Measurements from ENCODE around the gene GALNT10. TPM values are rescaled to one million over a fixed set of nuclear protein-coding genes. Genes with fewer than 3 reads are reported as not detected.

Gene GALNT10
- total and polyA plus RNA-seq, 2 of the 4 experiments (the other 2 are of a cell fraction), result 46.2 to 67.0 TPM

DNA sequence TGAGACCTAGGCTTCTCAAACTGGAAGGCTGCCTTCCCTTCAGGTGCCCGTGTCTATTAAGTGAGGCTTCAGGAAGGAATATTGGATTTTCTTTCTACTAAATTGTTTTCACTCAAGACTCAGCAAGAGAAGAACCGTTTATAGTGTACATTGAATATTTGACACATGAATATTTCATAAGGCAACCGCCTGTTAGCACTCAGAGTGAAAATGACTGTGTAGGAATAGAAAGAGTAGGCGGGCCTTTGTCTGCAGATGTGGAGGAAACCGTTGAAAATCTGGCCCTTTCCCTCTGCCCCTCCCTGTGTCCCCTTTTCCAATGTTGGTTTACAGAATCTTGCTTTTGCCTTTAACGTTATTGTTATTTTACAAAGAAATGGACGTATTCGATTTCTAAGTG, 261.4 kb downstream of the GALNT10 start:
- intact Hi-C loops (cut with micrococcal nuclease), result no loop called here
- Histone ChIP-seq H3K23ac (ENCODE audit: low read depth, low read length) (no peak overlapping the region), H4K20me1 (ENCODE audit: insufficient read depth, low read length) (peaks cover 32% of the 10 kb centered on the region), H4K91ac (ENCODE audit: insufficient read depth, low read depth, low read length) (no peak overlapping the region), H4K8ac (ENCODE audit: low read depth in 2 of 2, low read length in 2 of 2) (no peak overlapping the region), H3K4me1 (ENCODE audit: control insufficient read depth, insufficient read depth, low read length) (peaks cover 7% of the 10 kb centered on the region), H3K18ac (ENCODE audit: low read depth, low read length) (no peak overlapping the region), H3K4ac (ENCODE audit: low read depth, low read length) (no peak overlapping the region), H2BK20ac (ENCODE audit: low read depth, low read length) (no peak overlapping the region), H3K4me3 (ENCODE audit: insufficient read depth, low read depth, low read length) (no peak overlapping the region), H3K9ac (ENCODE audit: low read depth, low read length) (no peak overlapping the region), H3K14ac (replicated peaks; ENCODE audit: low read depth, low read length) (no peak overlapping the region), H3K9me3 (ENCODE audit: control insufficient read depth, insufficient read depth, low read length) (no peaks in the 10 kb centered on the region), H3K9me1 (ENCODE audit: insufficient read depth, low read length) (peaks cover 15% of the 10 kb centered on the region), H2BK120ac (ENCODE audit: low read depth, low read length) (no peak overlapping the region), H3K27ac (ENCODE audit: insufficient read depth, low read length) (no peak overlapping the region), H2AK9ac (replicated peaks; ENCODE audit: low read depth, low read length, poor library complexity) (no peak overlapping the region), H3K4me2 (ENCODE audit: low read depth, low read length) (no peak overlapping the region), H2AFZ (replicated peaks; ENCODE audit: low read length, poor library complexity) (no peak overlapping the region), H2BK15ac (ENCODE audit: low read depth, low read length) (no peak overlapping the region), H3K79me1 (ENCODE audit: low read depth in 1 of 2, low read length in 2 of 2) (peaks cover 34 to 38% of the 10 kb centered on the region in 2 experiments), H3K27me3 (ENCODE audit: control insufficient read depth, insufficient read depth, low read length) (no peaks in the 10 kb centered on the region), H4K5ac (ENCODE audit: low read depth, low read length) (no peak overlapping the region), H3K36me3 (ENCODE audit: control insufficient read depth, insufficient read depth, low read length) (peaks cover 44% of the 10 kb centered on the region), H3K56ac (ENCODE audit: extremely low read depth, insufficient read depth, low read length) (no peak overlapping the region), H2BK5ac (ENCODE audit: low read depth, low read length, poor library complexity, severe bottlenecking) (no peak overlapping the region), H2AK5ac (ENCODE audit: low read depth, low read length) (no peak overlapping the region)
- no peak for TF ChIP-seq SMC3 (IDR thresholded peaks at IDR 0.05; ENCODE audit: low read depth, low read length)
- TF ChIP-seq CHD1 (IDR thresholded peaks at IDR 0.05; ENCODE audit: low read depth, low read length), result no peak
- TF ChIP-seq RCOR1 (IDR thresholded peaks at IDR 0.05; ENCODE audit: insufficient replicate concordance, low read length), result no peak
- no peak for TF ChIP-seq MXI1 (IDR thresholded peaks at IDR 0.05; ENCODE audit: borderline replicate concordance, low read depth, low read length)
- TF ChIP-seq, protein P1, sequence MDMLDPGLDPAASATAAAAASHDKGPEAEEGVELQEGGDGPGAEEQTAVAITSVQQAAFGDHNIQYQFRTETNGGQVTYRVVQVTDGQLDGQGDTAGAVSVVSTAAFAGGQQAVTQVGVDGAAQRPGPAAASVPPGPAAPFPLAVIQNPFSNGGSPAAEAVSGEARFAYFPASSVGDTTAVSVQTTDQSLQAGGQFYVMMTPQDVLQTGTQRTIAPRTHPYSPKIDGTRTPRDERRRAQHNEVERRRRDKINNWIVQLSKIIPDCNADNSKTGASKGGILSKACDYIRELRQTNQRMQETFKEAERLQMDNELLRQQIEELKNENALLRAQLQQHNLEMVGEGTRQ (IDR thresholded peaks at IDR 0.05; ENCODE audit: low read depth, low read length), result no peak
- no peak for TF ChIP-seq RFX5 (IDR thresholded peaks at IDR 0.05; ENCODE audit: low read depth, low read length)
- no peak for TF ChIP-seq RAD21 (IDR thresholded peaks at IDR 0.05; ENCODE audit: low read length)
- TF ChIP-seq POLR2A (IDR thresholded peaks at IDR 0.05; ENCODE audit: low read depth, low read length), result no peak
- TF ChIP-seq, protein P2, sequence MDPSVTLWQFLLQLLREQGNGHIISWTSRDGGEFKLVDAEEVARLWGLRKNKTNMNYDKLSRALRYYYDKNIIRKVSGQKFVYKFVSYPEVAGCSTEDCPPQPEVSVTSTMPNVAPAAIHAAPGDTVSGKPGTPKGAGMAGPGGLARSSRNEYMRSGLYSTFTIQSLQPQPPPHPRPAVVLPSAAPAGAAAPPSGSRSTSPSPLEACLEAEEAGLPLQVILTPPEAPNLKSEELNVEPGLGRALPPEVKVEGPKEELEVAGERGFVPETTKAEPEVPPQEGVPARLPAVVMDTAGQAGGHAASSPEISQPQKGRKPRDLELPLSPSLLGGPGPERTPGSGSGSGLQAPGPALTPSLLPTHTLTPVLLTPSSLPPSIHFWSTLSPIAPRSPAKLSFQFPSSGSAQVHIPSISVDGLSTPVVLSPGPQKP (IDR thresholded peaks at IDR 0.05; ENCODE audit: borderline replicate concordance, low read depth, low read length), result no peak
- TF ChIP-seq NFE2L2 (IDR thresholded peaks at IDR 0.05; ENCODE audit: low read depth, low read length), result no peak
- TF ChIP-seq FOS (IDR thresholded peaks at IDR 0.05; ENCODE audit: low read depth, low read length), result no peak
- TF ChIP-seq, protein P3, sequence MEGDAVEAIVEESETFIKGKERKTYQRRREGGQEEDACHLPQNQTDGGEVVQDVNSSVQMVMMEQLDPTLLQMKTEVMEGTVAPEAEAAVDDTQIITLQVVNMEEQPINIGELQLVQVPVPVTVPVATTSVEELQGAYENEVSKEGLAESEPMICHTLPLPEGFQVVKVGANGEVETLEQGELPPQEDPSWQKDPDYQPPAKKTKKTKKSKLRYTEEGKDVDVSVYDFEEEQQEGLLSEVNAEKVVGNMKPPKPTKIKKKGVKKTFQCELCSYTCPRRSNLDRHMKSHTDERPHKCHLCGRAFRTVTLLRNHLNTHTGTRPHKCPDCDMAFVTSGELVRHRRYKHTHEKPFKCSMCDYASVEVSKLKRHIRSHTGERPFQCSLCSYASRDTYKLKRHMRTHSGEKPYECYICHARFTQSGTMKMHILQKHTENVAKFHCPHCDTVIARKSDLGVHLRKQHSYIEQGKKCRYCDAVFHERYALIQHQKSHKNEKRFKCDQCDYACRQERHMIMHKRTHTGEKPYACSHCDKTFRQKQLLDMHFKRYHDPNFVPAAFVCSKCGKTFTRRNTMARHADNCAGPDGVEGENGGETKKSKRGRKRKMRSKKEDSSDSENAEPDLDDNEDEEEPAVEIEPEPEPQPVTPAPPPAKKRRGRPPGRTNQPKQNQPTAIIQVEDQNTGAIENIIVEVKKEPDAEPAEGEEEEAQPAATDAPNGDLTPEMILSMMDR (conservative IDR thresholded peaks at IDR 0.05; ENCODE audit: low read depth, low read length), result no peak
- TF ChIP-seq BHLHE40 (IDR thresholded peaks at IDR 0.05; ENCODE audit: low read depth, low read length), result no peak
- no peak for TF ChIP-seq MAFK (IDR thresholded peaks at IDR 0.05; ENCODE audit: low read depth, low read length)
- no peak for TF ChIP-seq MAZ (IDR thresholded peaks at IDR 0.05; ENCODE audit: borderline replicate concordance, low read depth, low read length)
- TF ChIP-seq CEBPB (IDR thresholded peaks at IDR 0.05; ENCODE audit: low read depth, low read length), result no peak
- POLR2A ChIA-PET (ENCODE audit: unreplicated experiment), result no interaction called here
- in situ Hi-C loops (cut with MboI; ENCODE audit: low sequenced_read_pairs), result loop anchor here (25.0 kb wide), 1 partner anchor 360 kb away; no protein-coding TSS in a partner anchor
- no TSS peak for BruUV-seq (replicated peaks)
- CTCF ChIA-PET, result no interaction called here
- WGBS, 2 experiments (ENCODE audit: extremely low coverage in 2 of 2, insufficient read length in 1 of 2), result no CpG with 5 or more reads among the region's 8 CpGs
- dilution Hi-C loops (cut with HindIII; ENCODE audit: low sequenced_read_pairs, unreplicated experiment), result no loop called here
- no peak for DNase-seq
- ATAC-seq (ENCODE audit: low read depth), result no peak

All from IMR-90 (cell line).